Panc1 (cell line): ENCODE data around the gene MEIS2.

Experiments used
- POLR2AphosphoS5 ChIP-seq: IDR thresholded peaks from 2 replicates; pipeline ENCODE4 v1.6.1; 2012; ENCODE audit warnings: mild to moderate bottlenecking, low read depth, low read length, moderate library complexity
- TF ChIP-seq, protein P1 (sequence below): fragments of 450-650 bp; IDR thresholded peaks from 2 replicates; pipeline ENCODE4 v1.5.1; 2017; ENCODE audit warnings: mild to moderate bottlenecking

- TF ChIP-seq, protein P1, sequence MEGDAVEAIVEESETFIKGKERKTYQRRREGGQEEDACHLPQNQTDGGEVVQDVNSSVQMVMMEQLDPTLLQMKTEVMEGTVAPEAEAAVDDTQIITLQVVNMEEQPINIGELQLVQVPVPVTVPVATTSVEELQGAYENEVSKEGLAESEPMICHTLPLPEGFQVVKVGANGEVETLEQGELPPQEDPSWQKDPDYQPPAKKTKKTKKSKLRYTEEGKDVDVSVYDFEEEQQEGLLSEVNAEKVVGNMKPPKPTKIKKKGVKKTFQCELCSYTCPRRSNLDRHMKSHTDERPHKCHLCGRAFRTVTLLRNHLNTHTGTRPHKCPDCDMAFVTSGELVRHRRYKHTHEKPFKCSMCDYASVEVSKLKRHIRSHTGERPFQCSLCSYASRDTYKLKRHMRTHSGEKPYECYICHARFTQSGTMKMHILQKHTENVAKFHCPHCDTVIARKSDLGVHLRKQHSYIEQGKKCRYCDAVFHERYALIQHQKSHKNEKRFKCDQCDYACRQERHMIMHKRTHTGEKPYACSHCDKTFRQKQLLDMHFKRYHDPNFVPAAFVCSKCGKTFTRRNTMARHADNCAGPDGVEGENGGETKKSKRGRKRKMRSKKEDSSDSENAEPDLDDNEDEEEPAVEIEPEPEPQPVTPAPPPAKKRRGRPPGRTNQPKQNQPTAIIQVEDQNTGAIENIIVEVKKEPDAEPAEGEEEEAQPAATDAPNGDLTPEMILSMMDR: no peak
- no peak for TF ChIP-seq POLR2AphosphoS5
These were observed 215.9 kb downstream of the MEIS2 start for GRCh38 chr15:36884518-36884875.
